Sigmoid colon (tissue), 7 donors: ENCODE data around the gene HPDL. TPM values are rescaled to one million over a fixed set of nuclear protein-coding genes. Genes with fewer than 3 reads are reported as not detected.

Experiments
- DNase-seq: peaks from one replicate; pipeline ENCODE4 v3.0.0-alpha.2; 2019
- H3K27ac ChIP-seq, 4 donors: fragments of 200-600 bp; sonication (generic); one replicate each; pipeline ENCODE4 v1.5.1; 2016 to 2019; ENCODE audit warnings: mild to moderate bottlenecking in 1 of 4
- H3K27me3 ChIP-seq, 3 donors: fragments of 200-600 bp; sonication (generic); one replicate each; pipeline ENCODE4 v1.5.1; 2019; ENCODE audit warnings: mild to moderate bottlenecking in 1 of 3
- H3K36me3 ChIP-seq, 4 donors: fragments of 200-600 bp; sonication (generic); one replicate each; pipeline ENCODE4 v1.5.1; 2016 to 2019
- H3K4me1 ChIP-seq, 4 donors: fragments of 200-600 bp; sonication (generic); one replicate each; pipeline ENCODE4 v1.5.1; 2017 to 2019
- H3K4me3 ChIP-seq, 4 donors: fragments of 200-600 bp; sonication (generic); one replicate each; pipeline ENCODE4 v1.5.1; 2017 to 2019; ENCODE audit warnings: mild to moderate bottlenecking in 2 of 4, moderate library complexity in 1 of 4
- H3K9me3 ChIP-seq, 4 donors: fragments of 200-600 bp in 3 of 4; sonication (generic) in 3 of 4; one replicate each; pipeline versions ENCODE4 v1.5.1 to v1.6.1; 2013 to 2019
- CTCF ChIP-seq, 4 experiments: fragments of 450-650 bp in 3 of 4; fragments of 200-600 bp in 1 of 4; IDR thresholded peaks; one replicate each; pipeline ENCODE4 v1.5.1; 2016 to 2019; ENCODE audit warnings: antibody characterized with exemption in 4 of 4, mild to moderate bottlenecking in 3 of 4, moderate library complexity in 2 of 4
- EP300 ChIP-seq, 4 donors: sonication (generic); formaldehyde crosslinking; IDR thresholded peaks; one replicate each; pipeline ENCODE4 v1.6.1; 2017; ENCODE audit warnings: antibody characterized with exemption in 4 of 4
- POLR2A ChIP-seq, 2 donors: fragments of 450-650 bp; IDR thresholded peaks; one replicate each; pipeline ENCODE4 v1.6.1; 2016; ENCODE audit warnings: antibody characterized with exemption in 2 of 2, mild to moderate bottlenecking in 2 of 2, moderate library complexity in 2 of 2
- POLR2AphosphoS5 ChIP-seq, 4 donors: sonication (generic); formaldehyde crosslinking; IDR thresholded peaks; one replicate each; pipeline ENCODE4 v1.6.1; 2017; ENCODE audit warnings: antibody characterized with exemption in 4 of 4
- WGBS, 2 donors: extraction: QIAGEN DNeasy Blood & Tissue Kit; methylation state at CpG; one replicate each; pipeline ENCODE4 v1.1.7; 2013; 5-methylcytosine and 5-hydroxymethylcytosine counted together
- intact Hi-C: fragments of 100-400 bp; cut with DNase I; formaldehyde crosslinking; loops from one replicate; pipeline ENCODE4 v1.15.1; 2023
- polyA plus RNA-seq, 3 donors: library from polyadenylated mRNA; stranded (reverse); fragments of 200-250 nt; gene quantifications; one replicate each; pipeline ENCODE4 v1.2.3, GENCODE V29; 2013
- total RNA-seq, 4 donors: library from RNA; depleted of rRNA; stranded (reverse); fragments of >200 nt; gene quantifications; one replicate each; pipeline ENCODE4 v1.1.0, GENCODE V29; 2016
- donor health status: healthy with polysubstance abuse.
- donor health status: Bipolar disorder and iron deficiency.
- donor health status: healthy.

HPDL gene
- total and polyA plus RNA-seq, 7 donors: 0.95 to 15.7 (median 8.1) TPM; not detected in 3

DNA sequence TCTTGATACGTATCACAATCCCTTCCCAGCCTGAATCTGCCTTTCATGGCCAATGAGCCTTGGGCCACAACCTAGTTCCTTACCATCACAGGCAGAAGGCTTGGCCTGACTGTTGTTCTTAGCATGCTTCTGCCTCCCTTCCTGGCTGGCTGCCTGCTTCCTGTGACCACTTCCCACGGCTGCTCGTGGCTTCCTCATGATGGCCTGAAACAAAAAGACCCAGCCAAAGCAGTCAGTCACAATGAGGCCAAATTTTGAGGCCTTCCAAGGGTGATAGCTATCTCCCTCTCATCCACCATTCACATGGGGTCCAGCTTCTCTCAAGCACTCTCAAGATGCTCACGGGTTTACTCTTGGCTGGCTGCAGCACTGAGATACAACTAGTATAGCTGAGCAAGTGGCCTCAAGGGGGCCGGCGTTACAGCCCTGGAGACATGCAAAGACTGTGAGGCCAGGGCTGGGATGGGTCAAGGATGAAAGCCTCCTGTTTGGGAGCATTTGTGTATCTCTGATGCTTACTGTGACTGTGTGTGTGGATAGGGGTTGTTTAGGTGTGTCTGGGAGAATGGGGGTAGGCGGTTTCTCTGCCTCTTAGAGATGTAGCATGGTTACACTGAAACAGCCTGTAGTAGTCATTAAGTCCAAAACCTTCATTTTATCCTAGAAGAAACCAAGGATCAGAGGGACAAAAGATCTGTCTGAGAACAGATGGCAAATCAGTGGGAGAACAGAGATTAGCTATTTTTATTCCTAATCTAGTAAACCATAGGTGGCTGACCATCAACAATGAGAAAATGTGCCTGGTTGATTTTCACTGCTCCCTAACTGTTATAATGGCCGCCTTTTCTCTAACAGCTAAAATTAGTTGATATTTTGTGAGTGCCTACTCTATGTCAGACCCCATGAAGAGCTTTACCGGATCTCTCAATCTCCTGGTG, 7.9 kb downstream of the HPDL start:
- no peak for TF ChIP-seq POLR2A (IDR thresholded peaks at IDR 0.05)
- no peak for TF ChIP-seq POLR2AphosphoS5 (IDR thresholded peaks at IDR 0.05)
- no peak for TF ChIP-seq CTCF (IDR thresholded peaks at IDR 0.05)
- TF ChIP-seq EP300 (IDR thresholded peaks at IDR 0.05): no peak
- H3K36me3 ChIP-seq: peaks cover 11 to 51% (median 25%) of the 10 kb centered on the region in 4 donors
- H3K4me3 ChIP-seq: no peak overlapping the region
- no peaks in the 10 kb centered on the region for H3K9me3 ChIP-seq
- 70 to 75% methylated on average over 9 of the region's 9 CpGs for whole genome bisulfite sequencing, 2 donors
- peaks cover 0 to 8% (median 7%) of the 10 kb centered on the region in 4 donors for H3K4me1 ChIP-seq
- H3K27me3 ChIP-seq: no peaks in the 10 kb centered on the region
- intact Hi-C loops: loop anchor here (5.0 kb wide), 1 partner anchor 468 kb away; the partner anchor contains the start of gene MAST2
- no peak for DNase-seq
- H3K27ac ChIP-seq: no peak overlapping the region

GRCh38 chr1:45335855-45336324, 9.2 kb downstream of the HPDL start:
- H3K27me3 ChIP-seq: no peaks in the 10 kb centered on the region
- intact Hi-C loops: loop anchor here (5.0 kb wide), 1 partner anchor 466 kb away; the partner anchor contains the start of gene MAST2
- H3K4me3 ChIP-seq: no peak overlapping the region
- no peak for TF ChIP-seq POLR2A (IDR thresholded peaks at IDR 0.05)
- TF ChIP-seq POLR2AphosphoS5 (IDR thresholded peaks at IDR 0.05): no peak
- TF ChIP-seq CTCF (IDR thresholded peaks at IDR 0.05): no peak
- TF ChIP-seq EP300 (IDR thresholded peaks at IDR 0.05): no peak
- 19 to 65% methylated on average over 4 of the region's 4 CpGs for WGBS, 2 donors
- no peaks in the 10 kb centered on the region for H3K9me3 ChIP-seq
- DNase-seq: no peak
- H3K36me3 ChIP-seq: peaks cover 11 to 38% (median 23%) of the 10 kb centered on the region in 4 donors
- no peak overlapping the region for H3K27ac ChIP-seq
- H3K4me1 ChIP-seq: peaks cover 0 to 14% (median 11%) of the 10 kb centered on the region in 4 donors

DNA sequence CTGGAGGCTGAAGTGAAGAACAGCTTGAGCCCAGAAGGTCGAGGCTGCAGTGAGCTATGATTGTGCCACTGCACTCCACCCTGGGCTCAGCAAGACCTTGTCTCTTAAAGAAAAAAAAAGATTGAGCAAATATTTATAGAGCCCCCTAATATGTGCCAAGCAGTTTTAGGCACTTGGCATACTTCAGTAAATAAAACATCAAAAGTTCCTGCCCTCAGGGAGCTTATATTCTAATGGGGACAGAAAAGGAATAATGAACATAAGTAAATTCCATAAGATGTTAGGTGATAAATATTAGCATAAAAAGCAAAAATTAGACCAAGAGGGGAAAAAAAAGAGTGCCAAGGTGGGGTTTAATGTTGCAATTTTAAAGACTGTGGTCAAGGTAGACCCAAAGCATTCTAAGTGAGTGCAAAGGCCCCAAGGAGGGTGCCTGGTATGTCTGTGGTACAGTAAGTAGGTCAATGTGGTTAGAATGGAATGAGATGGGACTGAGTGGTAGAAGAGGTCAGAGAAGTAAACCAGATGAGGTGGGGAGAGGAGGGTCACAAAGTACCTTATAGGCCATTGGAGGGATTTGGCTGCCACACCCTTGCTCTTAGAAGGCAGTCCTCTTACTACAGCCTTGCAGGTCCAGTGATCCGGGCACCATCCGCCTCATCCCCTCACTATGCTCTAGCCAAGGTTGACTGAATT, 11.1 kb downstream of the HPDL start:
- no peak for DNase-seq
- intact Hi-C loops: loop anchor here (5.0 kb wide), 1 partner anchor 465 kb away; the partner anchor contains the start of gene MAST2
- 76 to 91% methylated on average over 3 of the region's 3 CpGs for WGBS, 2 donors
- Histone ChIP-seq H3K4me3 (no peak overlapping the region), H3K36me3 (peaks cover 14 to 31% (median 16%) of the 10 kb centered on the region in 4 donors), H3K9me3 (no peaks in the 10 kb centered on the region), H3K27ac (no peak overlapping the region), H3K4me1 (peaks cover 0 to 30% (median 28%) of the 10 kb centered on the region in 4 donors), H3K27me3 (no peaks in the 10 kb centered on the region)
- TF ChIP-seq EP300 (IDR thresholded peaks at IDR 0.05): no peak
- TF ChIP-seq POLR2AphosphoS5 (IDR thresholded peaks at IDR 0.05): no peak
- TF ChIP-seq CTCF (IDR thresholded peaks at IDR 0.05): no peak

GRCh38 chr1:45339789-45340558, 13.3 kb downstream of the HPDL start, which contains the start of the genes MUTYH and TOE1:
Gene MUTYH, minus strand, starts transcription at chr1:45340440. Its CDS starts 5,935 bp downstream, at chr1:45334505.
Gene TOE1, plus strand, starts transcription at chr1:45340170. Its CDS starts 83 bp downstream, at chr1:45340253.
- intact Hi-C loops: loop anchor here (1.0 to 5.0 kb wide), 4 partner anchors 36 to 462 kb away; partner anchors contain the start of genes MAST2, TESK2 and UROD
- 0 to 1% methylated on average over 70 of the region's 70 CpGs for WGBS, 2 donors

More at GRCh38 chr1:45339789-45340558, 13.3 kb downstream of the HPDL start, which contains the start of the genes MUTYH and TOE1:
- peaks cover 0 to 30% (median 28%) of the 10 kb centered on the region in 4 donors for H3K4me1 ChIP-seq
- no peaks in the 10 kb centered on the region for H3K9me3 ChIP-seq
- DNase-seq: peak; percentile 96
- TF ChIP-seq POLR2A (IDR thresholded peaks at IDR 0.05) (peak; percentile 58 to 60), EP300 (IDR thresholded peaks at IDR 0.05) (no peak), POLR2AphosphoS5 (IDR thresholded peaks at IDR 0.05) (peak; percentile 37 to 82 (median 64))
- peak within 1 kb of the TSS; percentile 67 to 88 (median 76) for H3K4me3 ChIP-seq
- peaks cover 23 to 34% (median 30%) of the 10 kb centered on the region in 4 donors for H3K36me3 ChIP-seq
- peak within 1 kb of the TSS; percentile 92 to 98 (median 96) for H3K27ac ChIP-seq
- H3K27me3 ChIP-seq: no peaks in the 10 kb centered on the region
